Fibroblast of skin of left biceps (primary cell): ENCODE results near the gene ZNF438.
"Not testable (repeated sequence)": the region's sequence is repeated elsewhere in the genome, so short reads cannot be mapped to it uniquely, and the experiment has no call there.

Source experiments
- DNase-seq, 2 experiments: peaks; one replicate each; pipeline ENCODE4 v3.0.0-alpha.2; 2013; ENCODE audit warnings: low read depth in 2 of 2

Gene ZNF438

GRCh38 chr10:31042670-31043069 lies 11.0 kb upstream of the ZNF438 start:
- DNase-seq, result no peak

GRCh38 chr10:31041011-31041410 lies 9.3 kb upstream of the ZNF438 start:
- no peak for DNase-seq

GRCh38 chr10:31039006-31039405 lies 7.3 kb upstream of the ZNF438 start:
- DNase-seq, result not testable (repeated sequence)

GRCh38 chr10:31037749-31038148 lies 6.1 kb upstream of the ZNF438 start:
- DNase-seq, result no peak

- DNase-seq, result no peak
These were observed 4.5 kb upstream of the ZNF438 start for GRCh38 chr10:31036209-31036608.

GRCh38 chr10:31035266-31035798 lies 3.7 kb upstream of the ZNF438 start:
- no peak for DNase-seq

DNA sequence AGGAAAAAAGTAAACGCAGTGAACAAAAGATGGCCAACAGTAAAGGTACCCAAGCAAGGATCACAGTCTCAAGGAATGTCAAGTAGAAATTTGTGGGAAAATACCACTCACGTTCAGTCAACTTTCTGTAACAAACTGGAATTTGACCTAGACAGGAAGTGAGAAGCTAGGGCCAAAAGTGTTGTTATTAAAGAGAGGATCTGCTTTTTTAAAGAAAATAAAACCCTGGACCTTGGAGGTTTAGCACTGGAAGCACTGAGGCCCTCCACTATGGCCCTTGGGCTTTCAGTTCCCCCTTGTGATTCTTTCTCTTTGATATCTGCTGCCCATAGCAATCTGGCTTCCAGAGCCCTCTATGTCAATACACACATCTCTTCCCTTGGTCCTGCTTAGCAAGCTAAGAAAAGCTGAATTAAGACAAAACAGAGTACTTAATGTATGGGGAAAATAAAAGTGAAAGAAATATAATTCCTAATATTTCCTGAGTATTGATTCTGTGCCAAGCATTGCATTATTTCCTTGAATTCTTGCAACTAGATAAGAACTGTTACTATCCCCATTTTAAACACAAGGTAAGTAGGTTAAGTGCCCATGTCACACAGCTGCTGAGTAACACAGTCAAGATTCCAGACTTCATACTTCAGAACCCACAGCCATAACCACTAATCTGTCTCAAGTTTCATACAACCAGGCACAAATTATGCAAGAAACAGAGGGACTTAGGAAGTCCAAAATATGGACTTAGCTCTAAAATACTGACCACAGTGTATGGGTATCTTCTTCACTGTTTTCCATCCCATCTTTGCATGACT lies 2.6 kb upstream of the ZNF438 start:
- DNase-seq, result peak; percentile 85 to 86

DNA sequence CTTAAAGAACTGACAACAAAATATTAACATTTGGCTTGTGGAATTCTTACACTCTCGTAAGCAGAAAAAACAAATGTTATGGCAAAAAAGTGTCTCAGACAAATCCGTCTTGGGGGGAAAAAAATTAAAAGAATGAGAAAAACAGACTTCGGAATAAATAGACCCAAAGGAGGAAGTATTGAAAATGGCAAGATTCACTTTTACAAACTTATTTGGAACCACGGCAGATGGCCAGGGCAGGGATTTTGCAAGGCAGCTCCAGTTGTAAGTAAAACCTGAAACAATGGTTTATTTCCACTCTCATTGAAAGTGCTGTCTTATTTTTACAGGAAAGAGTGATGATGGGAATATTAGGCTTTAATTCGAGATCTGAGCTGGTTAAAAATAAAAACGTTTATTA lies 1.5 kb upstream of the ZNF438 start:
- DNase-seq, result no peak

- peak; percentile 82 to 88 for DNase-seq
These were observed 830 bp upstream of the ZNF438 start for GRCh38 chr10:31032258-31033132.

DNA sequence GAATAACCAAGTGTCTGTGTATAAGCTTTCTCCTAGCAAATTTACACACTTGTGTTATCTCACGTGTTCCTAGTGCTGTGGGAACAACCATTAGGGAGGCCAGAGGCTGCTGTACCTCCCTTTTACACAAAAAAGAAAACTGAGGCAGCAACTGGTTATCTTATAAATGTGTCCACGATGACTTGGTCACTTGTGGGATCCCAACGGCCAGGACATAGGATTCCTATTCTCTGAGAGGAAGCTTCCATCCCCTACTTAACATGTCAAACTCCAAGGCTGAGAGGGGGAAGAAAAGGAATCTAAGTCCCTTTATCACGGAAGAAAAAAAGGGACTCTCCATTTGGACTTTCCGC lies 484 bp downstream of the ZNF438 start:
- no peak for DNase-seq

DNA sequence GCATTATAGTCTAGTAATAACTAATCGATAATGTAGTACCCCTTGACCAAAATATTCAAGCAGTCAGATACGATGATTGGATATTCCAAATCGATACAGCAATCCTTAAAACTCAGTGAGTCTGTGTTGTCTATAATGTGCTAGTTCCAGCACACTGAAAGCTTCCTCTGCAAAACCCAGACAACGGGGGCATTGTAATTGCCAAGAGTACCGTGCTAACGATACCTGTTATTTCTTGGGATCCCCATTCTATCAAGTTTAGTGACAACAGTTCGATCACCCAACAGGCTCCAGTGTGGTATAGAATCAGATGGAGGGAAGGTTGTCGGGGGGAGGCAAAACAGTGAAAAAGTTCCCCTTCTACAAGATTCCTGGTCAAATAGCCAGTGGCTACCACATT lies 865 bp downstream of the ZNF438 start:
- no peak for DNase-seq

GRCh38 chr10:31030260-31030659 lies 1.4 kb downstream of the ZNF438 start:
- no peak for DNase-seq

- DNase-seq, result peak in 1 of 2 experiments; percentile 23
These were observed 3.6 kb downstream of the ZNF438 start for GRCh38 chr10:31028081-31028480.

GRCh38 chr10:31026279-31026678 lies 5.4 kb downstream of the ZNF438 start:
- DNase-seq, result not testable (repeated sequence)

DNA sequence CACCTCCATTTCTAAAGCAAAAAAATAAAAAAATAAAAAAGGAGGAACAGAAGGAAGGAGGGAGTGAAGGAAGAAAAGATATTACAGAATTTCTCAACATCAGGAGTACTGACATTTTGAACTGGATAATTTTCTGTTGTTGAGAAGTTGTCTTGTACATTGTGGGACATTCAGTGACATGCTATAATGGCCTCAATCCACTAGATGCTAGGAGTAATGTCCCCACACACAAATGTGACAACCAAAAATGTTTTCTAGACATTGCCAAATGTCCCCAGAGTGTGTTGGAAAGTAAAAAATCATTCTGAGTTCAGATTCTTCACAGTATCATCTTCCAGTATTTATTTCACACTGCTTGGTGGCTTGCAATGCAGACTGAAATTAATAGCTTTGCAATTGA lies 6.5 kb downstream of the ZNF438 start:
- no peak for DNase-seq

DNA sequence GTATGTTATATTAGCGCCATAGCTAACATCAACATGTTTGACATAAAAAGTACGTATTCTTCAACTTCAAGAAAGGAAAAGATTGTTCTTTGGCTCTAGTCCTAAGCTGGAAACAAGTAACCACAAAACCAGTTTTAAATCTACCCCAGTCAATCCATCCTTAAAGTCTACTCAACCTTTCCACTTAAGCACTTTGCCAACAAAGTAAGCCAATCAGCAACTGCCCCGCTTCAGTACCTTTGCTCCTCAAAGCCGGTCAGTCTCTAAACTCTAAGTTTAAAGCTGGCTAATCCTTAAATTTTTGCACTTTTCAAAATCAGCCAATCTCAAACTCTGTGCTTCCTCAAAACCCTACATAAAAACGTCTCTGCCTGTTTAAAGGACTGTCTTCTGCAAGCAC lies 8.1 kb downstream of the ZNF438 start:
- no peak for DNase-seq

GRCh38 chr10:31020209-31020608 lies 11.5 kb downstream of the ZNF438 start:
- no peak for DNase-seq

- DNase-seq, result no peak
These were observed 12.7 kb downstream of the ZNF438 start for GRCh38 chr10:31018962-31019361.

GRCh38 chr10:31018356-31018750 lies 13.3 kb downstream of the ZNF438 start:
- DNase-seq, result no peak

- DNase-seq, result no peak
These were observed 13.9 kb downstream of the ZNF438 start for GRCh38 chr10:31017534-31018355.

DNA sequence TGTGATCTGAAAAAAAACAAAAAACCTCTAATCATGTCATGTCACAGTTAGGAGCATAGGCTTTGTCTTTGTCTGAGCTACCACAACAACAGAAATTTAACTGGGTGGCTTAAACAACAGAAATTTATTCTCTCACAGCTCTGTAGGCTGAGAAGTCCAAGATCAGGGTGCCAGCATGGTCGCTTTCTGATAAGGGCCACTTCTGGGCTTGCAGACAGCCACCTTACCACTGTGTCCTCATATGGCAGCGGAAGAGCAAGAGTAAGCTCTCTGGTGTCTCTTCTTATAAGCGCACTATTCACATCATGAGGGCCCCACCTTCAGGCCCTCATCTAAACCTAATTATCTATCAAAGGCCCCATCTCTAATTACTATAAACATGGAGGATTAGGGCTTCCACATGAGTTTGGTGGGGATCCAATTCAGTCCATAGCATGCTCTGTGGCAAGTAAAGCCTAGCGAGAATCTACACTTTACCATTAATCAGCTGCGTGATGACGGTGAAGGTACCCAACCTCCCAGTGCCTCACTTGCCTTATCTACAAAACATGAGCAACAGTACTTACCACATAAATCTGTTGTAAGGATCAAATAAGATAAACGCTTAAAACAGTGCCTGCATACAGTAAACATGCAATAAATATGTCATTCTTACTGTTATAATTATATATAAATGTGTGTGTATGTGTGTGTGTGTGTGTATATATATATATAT lies 17.3 kb downstream of the ZNF438 start:
- no peak for DNase-seq
